SK-N-MC (cell line): Measurements from ENCODE around the gene RTL5.

Source experiments
- DNase-seq: peaks from one replicate; pipeline ENCODE4 v3.0.0-alpha.2; 2011; ENCODE audit warnings: low read depth, low spot score
- H3K27ac ChIP-seq: fragments of 200-600 bp; sonication (generic); 2 replicates; pipeline ENCODE4 v1.5.1; 2016; ENCODE audit warnings: mixed run types
- H3K36me3 ChIP-seq: fragments of 200-600 bp; sonication (generic); 2 replicates; pipeline ENCODE4 v1.6.1; 2017; ENCODE audit warnings: antibody characterized with exemption, low read length, mixed read lengths; ENCODE audit not compliant: insufficient read depth
- H3K4me3 ChIP-seq: fragments of 200-600 bp; sonication (generic); 2 replicates; pipeline ENCODE4 v1.5.1; 2016
- H3K9ac ChIP-seq: fragments of 200-600 bp; sonication (generic); 2 replicates; pipeline ENCODE4 v1.8.0; 2017; ENCODE audit warnings: mixed run types, mixed read lengths; ENCODE audit not compliant: insufficient read length
- H3K9me3 ChIP-seq: fragments of 200-600 bp; sonication (generic); 2 replicates; pipeline ENCODE4 v1.6.1; 2017; ENCODE audit warnings: low read depth, mild to moderate bottlenecking, antibody characterized with exemption, low read length, moderate library complexity, mixed read lengths
- EZH2 ChIP-seq: fragments of 200-600 bp; sonication (generic); IDR thresholded peaks from one replicate; pipeline ENCODE4 v1.6.1; 2017; ENCODE audit warnings: antibody characterized with exemption
- FOXP2 ChIP-seq: optimal IDR thresholded peaks from 2 replicates; pipeline ENCODE3; 2011; ENCODE audit warnings: mild to moderate bottlenecking, moderate library complexity; ENCODE audit not compliant: insufficient read depth; ENCODE audit errors: extremely low read length, control extremely low read depth
- POLR2AphosphoS5 ChIP-seq: IDR thresholded peaks from 2 replicates; pipeline ENCODE4 v1.6.1; 2012; ENCODE audit warnings: mild to moderate bottlenecking, low read depth, low read length, borderline replicate concordance

Gene RTL5

DNA sequence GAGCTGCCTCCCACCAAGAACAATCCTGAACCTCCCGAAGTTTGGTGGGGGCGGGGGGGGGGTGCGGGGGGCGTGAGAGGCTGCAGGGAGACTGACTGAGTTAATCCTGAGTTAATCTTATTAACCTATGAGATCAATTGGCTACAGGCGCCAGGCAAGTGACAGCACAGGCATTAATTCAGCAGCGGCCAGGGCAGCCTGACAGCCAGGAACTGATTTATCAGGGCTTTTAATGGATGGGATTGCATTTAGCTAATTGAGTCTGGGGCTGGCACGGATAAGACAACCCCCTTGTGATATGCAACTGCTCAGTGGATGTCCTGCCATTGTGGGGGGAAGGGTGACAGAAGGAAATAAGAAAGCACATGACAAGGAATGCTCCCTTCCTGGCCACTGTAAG, 16.3 kb downstream of the RTL5 start:
- no peak overlapping the region for H3K27ac ChIP-seq
- no peak overlapping the region for H3K9ac ChIP-seq
- TF ChIP-seq POLR2AphosphoS5, result no peak
- H3K9me3 ChIP-seq, result no peaks in the 10 kb centered on the region
- no peak for DNase-seq
- H3K36me3 ChIP-seq, result no peaks in the 10 kb centered on the region
- no peak overlapping the region for H3K4me3 ChIP-seq

DNA sequence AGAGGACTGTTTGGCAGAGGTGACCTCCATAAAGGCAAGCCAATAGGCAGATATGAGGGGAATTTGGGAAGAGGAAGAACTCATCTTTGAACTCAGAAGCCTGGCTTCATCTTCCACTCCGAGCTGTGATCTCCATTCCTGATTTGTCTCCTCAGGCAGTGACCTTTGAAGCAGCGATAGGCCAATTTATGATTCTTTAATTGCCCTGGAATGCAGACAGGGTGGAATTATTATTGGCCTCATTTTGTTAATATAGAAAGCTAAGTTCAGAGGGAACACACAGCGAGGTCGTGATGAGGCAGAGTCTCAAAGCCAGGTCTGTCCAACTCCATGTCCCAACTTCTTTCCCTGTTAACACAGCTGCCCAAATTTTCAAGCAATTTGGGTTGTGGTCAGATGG, 16.9 kb downstream of the RTL5 start:
- no peak for DNase-seq
- Histone ChIP-seq H3K4me3 (no peak overlapping the region), H3K27ac (no peak overlapping the region), H3K9ac (no peak overlapping the region), H3K9me3 (no peaks in the 10 kb centered on the region), H3K36me3 (no peaks in the 10 kb centered on the region)
- TF ChIP-seq FOXP2, result no peak
- TF ChIP-seq EZH2, result no peak
- no peak for TF ChIP-seq POLR2AphosphoS5

DNA sequence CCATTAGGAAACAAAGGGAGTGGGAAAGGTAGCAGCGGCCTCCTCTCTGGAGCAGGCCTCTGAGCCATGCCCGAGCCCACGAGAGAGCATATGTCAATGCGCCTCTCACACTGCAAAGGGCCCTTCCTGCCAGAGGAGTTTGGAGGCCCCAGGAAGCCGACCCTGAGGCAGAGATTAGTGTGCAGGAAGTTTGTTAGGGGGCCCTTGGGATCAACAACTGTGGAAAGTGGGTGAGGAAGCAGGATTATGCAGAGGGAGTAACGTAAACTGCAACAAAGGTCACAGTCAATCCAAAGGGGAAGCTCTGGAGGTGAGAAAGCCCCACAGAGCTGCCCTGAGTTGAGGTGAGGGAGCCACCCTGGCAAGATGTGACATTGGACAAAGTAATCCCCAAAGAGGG, 17.4 kb downstream of the RTL5 start:
- no peak for TF ChIP-seq EZH2
- no peak for TF ChIP-seq FOXP2
- TF ChIP-seq POLR2AphosphoS5, result no peak; the same call in 1 of the 2 replicates
- no peaks in the 10 kb centered on the region for H3K9me3 ChIP-seq
- H3K4me3 ChIP-seq, result peak overlapping the region; percentile 32
- H3K36me3 ChIP-seq, result no peaks in the 10 kb centered on the region
- no peak for DNase-seq
- no peak overlapping the region for H3K9ac ChIP-seq
- H3K27ac ChIP-seq, result no peak overlapping the region

DNA sequence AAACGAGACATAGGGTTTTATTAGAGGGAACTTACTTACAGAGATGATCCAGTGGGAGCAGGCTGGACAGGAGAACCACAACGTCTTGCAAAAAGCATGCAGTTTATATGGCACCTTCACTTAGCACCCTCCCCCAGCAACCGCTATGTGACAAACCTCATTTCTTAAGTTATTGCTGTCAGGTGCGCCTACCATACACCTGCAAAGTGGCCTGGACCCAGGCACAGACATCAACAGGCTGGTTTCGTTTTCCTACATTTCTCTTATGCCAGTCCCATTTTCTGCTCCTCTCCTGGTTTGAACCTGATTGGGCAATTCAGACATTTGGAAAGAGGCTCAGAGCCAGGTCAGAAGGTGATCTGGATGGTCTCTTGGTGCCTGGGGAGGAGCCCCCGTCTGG, 18.3 kb downstream of the RTL5 start:
- Histone ChIP-seq H3K9ac (no peak overlapping the region), H3K27ac (no peak overlapping the region), H3K36me3 (no peaks in the 10 kb centered on the region), H3K9me3 (no peaks in the 10 kb centered on the region), H3K4me3 (no peak overlapping the region)
- TF ChIP-seq FOXP2, result no peak
- no peak for TF ChIP-seq EZH2
- TF ChIP-seq POLR2AphosphoS5, result no peak
- DNase-seq, result no peak

DNA sequence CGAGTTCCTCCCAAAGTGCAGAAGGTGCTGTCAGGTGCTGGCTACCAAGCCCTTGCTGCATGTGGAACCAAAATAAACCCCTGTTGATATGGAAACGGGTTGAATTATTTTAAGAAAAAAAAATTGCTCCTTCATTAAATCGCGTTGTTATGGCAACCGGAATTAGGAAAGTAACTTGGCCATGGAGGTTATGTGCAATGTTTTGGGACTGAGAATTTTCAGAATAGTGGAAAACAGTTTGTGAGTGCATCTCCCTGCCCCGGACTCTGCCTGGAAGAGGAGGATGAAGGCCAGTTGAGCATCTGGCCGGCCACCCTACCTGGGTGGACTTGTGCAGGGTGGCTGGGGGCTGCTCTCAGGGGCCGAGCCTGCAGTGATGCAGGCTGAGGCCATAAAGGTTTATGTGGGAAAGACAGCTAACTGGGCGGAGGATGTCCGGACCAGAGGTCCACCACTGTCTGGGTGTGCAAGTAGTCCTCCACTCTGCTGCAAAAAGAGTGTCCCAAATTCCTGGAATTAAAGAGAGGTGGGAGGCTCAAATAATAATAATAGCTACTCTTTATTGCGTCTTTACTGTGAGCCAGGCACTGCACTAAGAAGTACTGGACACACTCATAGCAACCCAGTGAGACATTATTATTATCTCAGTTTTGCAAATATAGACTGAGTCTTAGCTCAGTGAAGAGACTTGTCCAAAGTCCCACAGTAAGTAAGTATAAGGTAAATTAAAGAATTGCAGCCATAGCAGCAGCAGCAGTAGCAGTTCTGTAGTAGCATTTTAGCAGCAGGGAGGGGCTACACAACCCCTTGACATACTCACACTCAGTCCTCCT, 20.6 kb downstream of the RTL5 start:
- Histone ChIP-seq H3K9ac (no peak overlapping the region), H3K4me3 (no peak overlapping the region), H3K27ac (no peak overlapping the region), H3K9me3 (no peaks in the 10 kb centered on the region), H3K36me3 (no peaks in the 10 kb centered on the region)
- DNase-seq, result no peak
- TF ChIP-seq POLR2AphosphoS5 (no peak), EZH2 (no peak), FOXP2 (no peak)

DNA sequence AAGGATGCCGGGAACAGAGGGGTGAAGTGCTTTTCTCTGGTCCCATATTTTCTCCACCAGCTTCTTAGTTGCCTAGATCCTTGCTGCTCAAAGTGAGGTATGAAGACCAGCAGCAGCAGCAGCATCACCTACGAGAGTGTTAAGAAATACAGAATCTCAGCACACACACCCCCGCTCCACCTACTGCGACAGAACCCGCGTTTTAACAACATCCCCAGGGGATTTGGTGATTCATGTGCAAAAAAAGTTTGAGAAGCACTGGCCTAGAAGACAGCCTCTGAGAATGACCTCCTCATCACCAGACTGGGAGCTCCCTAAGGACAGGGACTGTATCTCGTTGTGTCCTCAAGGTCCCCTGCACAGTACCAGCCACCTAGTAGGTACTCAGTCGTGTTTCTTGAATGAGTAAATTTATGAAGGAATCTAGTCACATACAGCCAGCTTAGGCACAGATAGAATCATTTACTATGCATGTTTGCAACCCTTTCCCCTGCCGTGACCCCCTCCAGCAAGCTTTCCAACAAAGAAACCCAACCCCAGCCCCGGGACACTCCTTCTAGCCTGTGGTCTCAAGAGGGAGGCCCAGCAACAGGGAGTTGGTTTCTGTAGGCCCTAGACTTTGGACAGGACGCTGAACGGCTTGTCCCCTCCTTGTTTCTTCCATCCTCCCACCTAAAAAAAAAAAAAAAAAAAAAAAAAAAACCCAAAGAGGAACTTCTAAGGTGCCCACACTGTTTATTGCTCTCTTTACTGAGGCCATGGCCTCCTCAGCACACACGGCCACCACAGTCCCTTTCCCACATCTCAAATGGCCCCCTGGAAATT, 21.5 kb downstream of the RTL5 start:
- DNase-seq, result no peak
- H3K4me3 ChIP-seq, result no peak overlapping the region
- H3K9ac ChIP-seq, result no peak overlapping the region
- no peaks in the 10 kb centered on the region for H3K9me3 ChIP-seq
- no peak for TF ChIP-seq EZH2
- TF ChIP-seq POLR2AphosphoS5, result no peak
- no peak for TF ChIP-seq FOXP2
- no peak overlapping the region for H3K27ac ChIP-seq
- H3K36me3 ChIP-seq, result no peaks in the 10 kb centered on the region

DNA sequence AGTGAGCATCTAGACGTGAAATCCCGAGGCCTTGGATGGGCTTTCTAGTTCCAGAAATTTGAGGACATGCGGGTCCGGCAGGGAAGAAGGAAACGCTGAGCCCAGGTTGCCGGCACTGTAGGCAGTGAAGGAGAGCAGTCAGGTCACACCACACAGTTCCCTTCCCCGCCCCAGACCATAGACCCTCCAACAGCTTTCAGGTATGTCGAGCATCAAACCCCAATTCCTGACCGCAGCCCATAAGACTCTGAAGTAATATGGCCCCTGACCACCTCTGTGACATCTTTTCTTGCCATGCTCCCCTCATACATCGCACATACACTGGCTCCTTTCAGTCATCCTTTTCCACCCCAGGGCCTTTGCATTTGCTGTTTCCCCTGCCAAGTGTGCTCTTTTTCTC, 23.0 kb downstream of the RTL5 start:
- no peak overlapping the region for H3K4me3 ChIP-seq
- TF ChIP-seq EZH2 (no peak), FOXP2 (no peak), POLR2AphosphoS5 (no peak)
- H3K36me3 ChIP-seq, result no peaks in the 10 kb centered on the region
- H3K9ac ChIP-seq, result no peak overlapping the region
- no peak for DNase-seq
- H3K9me3 ChIP-seq, result no peaks in the 10 kb centered on the region
- H3K27ac ChIP-seq, result no peak overlapping the region

DNA sequence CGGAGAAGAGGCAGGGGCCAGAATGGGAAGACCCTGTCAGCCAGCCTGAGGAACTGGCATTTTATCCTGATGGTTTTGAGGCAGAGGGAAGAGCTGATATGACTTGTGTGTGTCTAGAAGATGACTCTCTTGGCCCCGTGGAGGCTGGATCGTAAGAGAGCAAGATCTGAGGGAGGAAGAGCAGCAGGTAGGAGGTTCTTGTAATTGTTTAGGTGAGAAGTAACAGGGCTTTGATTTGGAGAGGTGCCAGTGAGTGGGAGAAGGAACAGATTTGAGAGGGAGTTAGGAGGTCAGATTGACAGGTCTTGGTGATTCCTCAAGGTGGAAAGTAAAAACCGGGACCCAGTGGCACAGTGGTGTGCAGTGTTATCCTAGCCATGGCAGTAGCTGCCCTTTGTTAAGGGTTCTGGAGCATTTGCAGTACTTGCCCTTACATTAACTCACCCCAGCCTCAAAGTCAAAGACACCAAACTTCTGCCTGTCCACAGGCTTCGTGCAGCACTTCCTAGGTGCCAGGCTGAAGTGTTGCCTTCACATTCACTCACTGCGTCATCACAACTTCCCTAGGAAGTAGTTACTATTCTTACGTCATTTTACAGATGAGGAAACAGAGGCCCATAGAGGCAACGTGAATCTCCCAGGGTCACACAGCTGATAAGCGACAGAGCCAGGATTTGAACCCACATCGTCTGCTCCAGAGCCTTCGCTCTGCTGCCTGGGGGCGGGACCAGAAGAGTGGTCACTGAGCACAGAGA, 23.7 kb downstream of the RTL5 start:
- Histone ChIP-seq H3K9me3 (no peaks in the 10 kb centered on the region), H3K4me3 (no peak overlapping the region), H3K36me3 (no peaks in the 10 kb centered on the region), H3K9ac (no peak overlapping the region), H3K27ac (no peak overlapping the region)
- TF ChIP-seq FOXP2, result no peak
- no peak for TF ChIP-seq POLR2AphosphoS5
- no peak for TF ChIP-seq EZH2
- no peak for DNase-seq
